Mesothelial cell of epicardium (in vitro differentiated cells): ENCODE measurements around the gene PRPSAP1. TPM values are rescaled to one million over a fixed set of nuclear protein-coding genes. Genes with fewer than 3 reads are reported as not detected.

Experiments used
- DNase-seq, 2 experiments: peaks; one replicate each; pipeline ENCODE4 v3.0.0; 2021; ENCODE audit warnings: low spot score in 2 of 2; ENCODE audit not compliant: unreplicated experiment in 2 of 2
- H3K27ac Mint-ChIP-seq: 2 replicates; pipeline ENCODE4 v1.8.0; 2021; ENCODE audit warnings: mixed read lengths
- H3K27me3 Mint-ChIP-seq: 2 replicates; pipeline ENCODE4 v1.8.0; 2021; ENCODE audit warnings: low read depth, mixed read lengths
- H3K36me3 Mint-ChIP-seq: 2 replicates; pipeline ENCODE4 v1.8.0; 2021; ENCODE audit warnings: mixed read lengths
- H3K4me1 Mint-ChIP-seq: 2 replicates; pipeline ENCODE4 v1.8.0; 2021; ENCODE audit warnings: mixed read lengths
- H3K4me3 Mint-ChIP-seq: 2 replicates; pipeline ENCODE4 v1.8.0; 2021; ENCODE audit warnings: mild to moderate bottlenecking, moderate library complexity, mixed read lengths
- H3K9me3 Mint-ChIP-seq: 2 replicates; pipeline ENCODE4 v1.8.0; 2021; ENCODE audit warnings: mixed read lengths
- total RNA-seq: library from RNA; stranded (reverse); gene quantifications from 3 replicates; pipeline ENCODE4 v1.2.1, GENCODE V29; 2021
- TF ChIP-seq, protein P1 (sequence below): fragments of 200-600 bp; sonication (generic); IDR thresholded peaks from one replicate; pipeline ENCODE4 v1.5.0; 2021; ENCODE audit warnings: antibody characterized with exemption; ENCODE audit not compliant: unreplicated experiment

The PRPSAP1 gene
- total RNA-seq, 1 donor from 2014 or later = 51.3 TPM

DNA sequence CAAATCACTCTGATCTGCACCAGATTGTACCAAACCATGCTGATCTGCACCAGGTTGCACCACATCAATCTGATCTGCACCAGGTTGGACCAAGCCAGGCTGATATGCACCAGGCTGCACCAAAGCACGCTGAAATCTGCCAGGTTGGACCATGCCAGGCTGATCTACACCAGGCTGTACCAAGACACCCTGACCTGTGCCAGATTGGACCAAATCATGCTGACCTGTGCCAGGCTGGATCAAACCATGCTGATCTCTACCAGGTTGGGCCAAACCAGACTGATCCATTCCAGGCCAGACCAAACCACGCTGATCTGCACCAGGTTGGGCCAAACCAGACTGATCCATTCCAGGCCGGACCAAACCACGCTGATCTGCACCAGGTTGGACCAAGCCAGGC is 61.1 kb downstream of the PRPSAP1 start:
- Mint-ChIP-seq H3K27ac (no peak overlapping the region), H3K4me1 (no peaks in the 10 kb centered on the region), H3K9me3 (no peaks in the 10 kb centered on the region), H3K4me3 (no peak overlapping the region), H3K27me3 (no peaks in the 10 kb centered on the region), H3K36me3 (peaks cover 14% of the 10 kb centered on the region)
- TF ChIP-seq, protein P1, sequence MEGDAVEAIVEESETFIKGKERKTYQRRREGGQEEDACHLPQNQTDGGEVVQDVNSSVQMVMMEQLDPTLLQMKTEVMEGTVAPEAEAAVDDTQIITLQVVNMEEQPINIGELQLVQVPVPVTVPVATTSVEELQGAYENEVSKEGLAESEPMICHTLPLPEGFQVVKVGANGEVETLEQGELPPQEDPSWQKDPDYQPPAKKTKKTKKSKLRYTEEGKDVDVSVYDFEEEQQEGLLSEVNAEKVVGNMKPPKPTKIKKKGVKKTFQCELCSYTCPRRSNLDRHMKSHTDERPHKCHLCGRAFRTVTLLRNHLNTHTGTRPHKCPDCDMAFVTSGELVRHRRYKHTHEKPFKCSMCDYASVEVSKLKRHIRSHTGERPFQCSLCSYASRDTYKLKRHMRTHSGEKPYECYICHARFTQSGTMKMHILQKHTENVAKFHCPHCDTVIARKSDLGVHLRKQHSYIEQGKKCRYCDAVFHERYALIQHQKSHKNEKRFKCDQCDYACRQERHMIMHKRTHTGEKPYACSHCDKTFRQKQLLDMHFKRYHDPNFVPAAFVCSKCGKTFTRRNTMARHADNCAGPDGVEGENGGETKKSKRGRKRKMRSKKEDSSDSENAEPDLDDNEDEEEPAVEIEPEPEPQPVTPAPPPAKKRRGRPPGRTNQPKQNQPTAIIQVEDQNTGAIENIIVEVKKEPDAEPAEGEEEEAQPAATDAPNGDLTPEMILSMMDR = no peak
- no peak for DNase-seq

DNA sequence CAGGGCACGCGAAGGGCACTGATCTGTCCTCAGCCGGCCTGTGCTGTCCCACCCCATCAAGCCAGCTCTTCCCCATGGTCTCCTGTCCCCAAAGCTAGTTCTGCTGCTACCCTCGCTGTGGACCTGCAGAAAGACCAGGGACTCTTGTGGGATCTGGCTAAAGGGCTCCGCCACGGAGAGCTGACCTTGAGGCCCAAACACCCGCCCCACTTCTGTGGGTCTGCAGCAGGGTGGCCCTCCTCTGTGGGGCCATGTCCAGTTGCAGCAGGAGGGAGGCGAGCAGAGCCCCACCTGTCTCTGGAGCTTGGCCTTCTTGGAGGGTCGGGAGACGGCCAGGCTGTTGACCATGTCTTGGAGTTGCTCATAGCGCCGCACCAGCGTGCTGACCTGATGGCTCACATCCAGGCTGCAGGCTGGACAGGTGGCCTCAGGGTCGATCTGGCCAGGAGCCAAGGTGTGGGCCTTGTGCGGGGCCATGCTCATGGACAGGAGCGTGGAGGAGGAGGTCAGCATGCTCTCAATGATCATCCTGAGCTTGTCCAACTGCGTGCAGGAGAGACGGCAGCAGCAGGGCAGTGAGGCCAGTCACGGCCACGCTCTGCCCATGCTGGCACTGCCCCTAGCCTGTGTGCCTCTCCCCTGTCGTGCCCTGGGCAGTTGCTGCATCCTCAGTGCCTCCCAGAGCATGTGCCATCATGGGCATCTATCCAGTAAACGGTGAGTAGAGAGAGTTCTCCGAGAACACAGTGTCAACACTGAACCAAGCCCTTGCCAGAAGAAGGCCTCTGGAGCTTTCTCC is 71.9 kb downstream of the PRPSAP1 start:
- no peaks in the 10 kb centered on the region for H3K9me3 Mint-ChIP-seq
- H3K27ac Mint-ChIP-seq = no peak overlapping the region
- TF ChIP-seq, protein P1 = no peak
- H3K27me3 Mint-ChIP-seq = no peaks in the 10 kb centered on the region
- DNase-seq = no peak
- no peaks in the 10 kb centered on the region for H3K36me3 Mint-ChIP-seq
- H3K4me3 Mint-ChIP-seq = no peak overlapping the region
- peaks cover 7% of the 10 kb centered on the region for H3K4me1 Mint-ChIP-seq

DNA sequence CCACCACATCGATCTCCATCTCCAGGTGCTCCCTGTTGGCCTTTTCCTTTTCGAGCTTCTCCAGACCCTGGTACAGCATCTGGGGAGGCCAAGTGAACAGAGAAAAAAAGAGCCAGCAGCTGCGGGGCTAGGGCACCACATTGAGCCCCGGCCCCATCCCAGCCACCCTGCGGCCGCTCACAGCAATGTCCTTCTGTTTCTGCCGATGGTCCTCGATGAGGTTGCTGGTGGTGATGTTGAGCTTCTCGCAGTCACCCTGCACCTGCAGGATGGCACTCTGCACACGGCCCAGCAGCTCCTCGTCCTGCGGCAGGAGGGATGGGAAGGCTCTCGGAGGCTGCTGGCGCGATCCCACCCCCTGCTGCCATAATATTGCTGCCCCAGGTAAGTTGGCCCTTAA is 73.1 kb downstream of the PRPSAP1 start:
- no peak overlapping the region for H3K27ac Mint-ChIP-seq
- H3K9me3 Mint-ChIP-seq = no peaks in the 10 kb centered on the region
- no peaks in the 10 kb centered on the region for H3K36me3 Mint-ChIP-seq
- no peak for DNase-seq
- H3K27me3 Mint-ChIP-seq = no peaks in the 10 kb centered on the region
- peaks cover 12% of the 10 kb centered on the region for H3K4me1 Mint-ChIP-seq
- H3K4me3 Mint-ChIP-seq = no peak overlapping the region
- TF ChIP-seq, protein P1 = no peak

DNA sequence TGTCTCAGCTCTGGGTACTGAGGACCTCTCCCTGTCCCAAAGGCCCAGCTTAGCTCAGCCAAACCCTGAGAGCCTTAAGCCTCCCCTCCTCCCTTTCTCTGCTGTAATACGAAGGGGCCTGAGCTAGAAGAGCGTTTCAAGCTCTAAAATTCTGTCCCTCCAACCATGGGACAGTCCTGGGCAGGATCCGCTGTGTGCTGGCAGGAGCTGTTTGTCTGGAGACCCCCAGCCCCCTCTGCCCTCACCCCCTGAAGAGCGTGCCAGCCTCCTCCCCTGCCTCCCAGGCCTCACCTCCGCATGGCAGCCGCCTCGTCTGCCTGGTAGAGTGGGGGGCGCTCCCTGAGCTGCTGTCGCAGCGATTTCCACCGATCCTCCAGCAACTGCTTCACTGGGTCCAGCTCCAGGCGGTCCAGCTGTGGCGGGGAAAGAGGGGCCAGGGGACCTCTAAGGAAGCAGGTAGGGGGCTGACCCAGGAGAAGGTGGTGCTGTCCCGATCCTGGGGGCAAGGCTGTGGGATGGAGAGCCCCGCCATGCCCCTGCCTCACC is 73.9 kb downstream of the PRPSAP1 start:
- H3K4me3 Mint-ChIP-seq = no peak overlapping the region
- H3K9me3 Mint-ChIP-seq = no peaks in the 10 kb centered on the region
- no peak for DNase-seq
- H3K27ac Mint-ChIP-seq = no peak overlapping the region
- no peaks in the 10 kb centered on the region for H3K36me3 Mint-ChIP-seq
- no peaks in the 10 kb centered on the region for H3K27me3 Mint-ChIP-seq
- TF ChIP-seq, protein P1 = peak; percentile 34
- H3K4me1 Mint-ChIP-seq = peaks cover 12% of the 10 kb centered on the region

DNA sequence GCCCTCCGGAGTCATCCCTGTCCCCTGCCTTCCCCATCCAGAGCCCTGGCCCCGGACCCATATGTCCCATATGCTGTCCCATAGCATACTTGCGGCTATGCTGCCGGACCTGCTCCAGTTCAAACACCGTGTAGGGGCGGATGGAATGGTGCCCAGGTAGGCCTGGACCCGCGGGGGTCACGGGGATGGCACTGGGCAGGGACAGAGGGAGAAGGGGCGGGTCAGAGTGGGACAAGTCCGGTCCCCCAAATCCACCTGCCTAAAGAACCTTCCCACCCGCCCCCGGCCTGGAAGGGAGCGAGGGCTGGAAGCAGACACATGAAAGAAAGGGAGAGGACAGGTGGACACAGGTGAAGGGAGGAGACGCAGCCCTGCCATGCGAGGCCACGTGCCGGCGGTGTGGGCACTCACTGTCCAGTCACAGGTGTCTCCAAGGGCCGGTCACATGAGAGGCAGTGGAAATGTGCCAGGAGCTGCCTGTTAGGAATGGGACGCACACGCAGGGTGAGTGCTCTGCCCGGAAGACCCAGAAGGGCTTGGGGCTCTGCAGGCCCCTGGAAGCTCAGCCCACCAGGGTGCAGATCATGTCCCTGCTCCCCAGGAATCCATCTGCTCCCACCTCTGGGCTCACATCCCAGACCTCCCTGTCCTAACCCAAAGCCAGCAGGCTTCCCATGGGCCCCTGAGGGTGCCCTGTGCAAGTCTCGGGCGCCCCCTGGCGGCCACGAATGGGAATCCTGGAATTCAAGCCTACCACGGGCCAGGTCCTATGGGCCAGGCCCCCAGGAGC is 74.6 kb downstream of the PRPSAP1 start:
- TF ChIP-seq, protein P1 = peak; percentile 98
- no peak overlapping the region for H3K4me3 Mint-ChIP-seq
- no peaks in the 10 kb centered on the region for H3K36me3 Mint-ChIP-seq
- H3K9me3 Mint-ChIP-seq = no peaks in the 10 kb centered on the region
- no peaks in the 10 kb centered on the region for H3K27me3 Mint-ChIP-seq
- peak; percentile 75 to 94 for DNase-seq
- no peak overlapping the region for H3K27ac Mint-ChIP-seq
- H3K4me1 Mint-ChIP-seq = peaks cover 12% of the 10 kb centered on the region
